HG03378 (cell line): ENCODE measurements around the gene CD300A.
"Not testable (repeated sequence)": the region's sequence is repeated elsewhere in the genome, so short reads cannot be mapped to it uniquely, and the experiment has no call there.

Experiments
- ATAC-seq: cut with Tn5 transposase; IDR thresholded peaks from one replicate; pipeline ENCODE4 v1.9.1; 2021; ENCODE audit warnings: mild to moderate bottlenecking, moderate library complexity; ENCODE audit not compliant: unreplicated experiment

The CD300A gene

GRCh38 chr17:74516561-74517328, 50.3 kb downstream of the CD300A start:
- no peak for ATAC-seq

GRCh38 chr17:74518413-74518981, 52.1 kb downstream of the CD300A start:
- ATAC-seq: not testable (repeated sequence)

DNA sequence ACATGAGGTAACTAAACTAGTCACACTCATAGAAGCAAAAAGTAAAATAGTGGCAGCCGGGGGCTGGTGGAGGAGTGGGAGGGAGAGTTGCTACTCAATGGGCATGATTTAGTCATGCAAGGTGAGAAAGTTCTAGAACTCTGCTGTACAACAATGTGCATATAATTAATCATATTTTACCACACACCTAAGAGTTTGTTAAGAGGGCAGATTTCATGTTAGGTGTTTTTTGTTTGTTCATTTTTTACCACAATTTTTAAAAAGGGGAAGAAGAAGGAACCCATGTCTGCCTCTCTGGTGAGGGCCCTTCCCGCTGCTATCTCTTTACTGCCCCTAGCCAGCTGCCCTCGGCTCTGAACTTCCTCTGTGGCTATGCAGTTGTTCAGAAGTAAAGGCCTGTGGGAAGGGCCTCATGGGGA, 53.6 kb downstream of the CD300A start:
- no peak for ATAC-seq

DNA sequence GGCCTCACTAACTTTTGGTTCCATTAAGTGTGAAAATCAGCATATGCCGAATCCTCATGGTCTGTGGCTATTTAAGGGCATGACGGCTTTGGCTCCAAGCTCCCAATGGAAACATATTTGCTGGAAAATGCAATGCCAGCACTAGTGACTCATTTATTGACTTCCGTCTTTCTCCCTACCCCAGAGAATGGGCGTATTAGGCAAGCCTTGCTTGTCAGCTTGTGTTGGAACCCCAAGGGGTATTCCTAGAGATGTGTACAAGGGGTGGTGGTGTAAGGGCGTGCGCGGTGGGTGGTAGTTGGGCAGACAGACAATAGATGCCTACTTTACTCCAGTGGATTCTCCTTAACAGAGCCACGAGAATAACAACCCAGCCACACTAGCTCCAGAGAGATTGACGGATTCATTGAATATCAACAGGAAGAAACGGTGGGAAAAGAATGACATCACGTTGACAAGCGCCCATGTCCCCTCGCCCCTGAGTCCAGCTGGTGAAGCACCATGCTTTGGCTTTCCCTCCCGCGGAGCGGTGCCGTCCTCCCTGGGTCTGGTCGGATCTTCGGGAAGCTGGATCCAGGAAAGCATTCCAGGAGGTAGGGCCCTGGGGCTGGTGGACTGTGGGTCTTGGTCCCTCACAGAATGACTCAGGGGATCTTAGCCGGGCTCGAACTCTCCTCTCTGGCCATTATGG, 54.5 kb downstream of the CD300A start:
- no peak for ATAC-seq

GRCh38 chr17:74521701-74522201, 55.3 kb downstream of the CD300A start:
- no peak for ATAC-seq

DNA sequence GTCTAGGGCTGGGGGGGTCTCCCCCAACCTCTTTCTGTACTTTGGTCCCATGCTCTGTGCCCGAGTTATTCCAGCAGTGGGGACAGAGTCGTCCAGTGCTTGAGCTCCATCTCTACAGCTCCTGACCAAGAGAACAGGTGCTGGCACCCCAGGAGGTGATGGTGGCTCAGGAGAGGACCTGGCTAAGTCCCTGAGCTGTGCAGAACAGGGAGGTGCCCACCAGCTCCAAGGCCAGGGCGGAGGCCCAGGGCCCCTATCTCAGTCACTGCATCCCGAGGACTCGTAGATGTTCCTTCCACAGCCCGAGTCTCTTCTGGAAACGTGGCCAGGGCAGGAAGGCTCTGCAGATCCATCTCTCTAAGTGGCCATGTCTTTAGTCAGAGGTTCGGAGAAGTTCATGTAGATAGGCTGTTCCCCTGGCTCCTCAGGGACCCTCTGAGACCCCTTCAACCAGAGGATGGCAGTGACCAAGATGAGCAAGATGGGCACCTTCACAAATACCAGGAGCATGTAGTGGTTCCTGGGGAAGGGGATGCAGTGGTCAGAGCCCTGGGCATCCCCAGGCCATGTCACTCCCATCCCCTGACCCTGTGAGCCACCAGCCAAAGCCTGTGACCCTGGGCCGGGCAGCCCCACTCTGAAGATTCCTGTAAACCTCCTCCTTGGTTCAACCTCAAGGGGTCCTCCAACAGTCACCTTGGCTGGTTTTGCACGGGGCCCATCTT, 56.1 kb downstream of the CD300A start:
- no peak for ATAC-seq

DNA sequence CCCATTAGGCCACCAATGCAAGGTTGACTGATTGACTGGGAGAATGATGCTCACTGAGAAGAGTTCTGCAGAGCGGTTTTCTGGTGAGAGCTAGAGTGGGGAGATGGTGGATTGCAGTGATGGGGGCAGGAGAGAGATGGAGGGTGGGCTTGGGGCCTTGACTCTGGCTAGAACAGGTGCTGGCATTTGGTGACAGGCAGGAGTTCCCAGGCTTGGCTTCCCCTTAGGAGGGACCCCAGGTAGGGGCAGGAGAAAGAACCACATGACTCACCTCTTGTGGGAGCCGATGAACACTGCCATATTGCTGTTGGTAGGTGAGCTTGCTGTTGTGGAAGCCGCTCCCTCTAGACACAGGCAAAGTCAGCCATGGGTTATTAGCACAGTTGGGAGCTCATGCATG, 56.9 kb downstream of the CD300A start:
- ATAC-seq: no peak

- ATAC-seq: no peak
Observed at GRCh38 chr17:74524653-74525464, 58.4 kb downstream of the CD300A start.

DNA sequence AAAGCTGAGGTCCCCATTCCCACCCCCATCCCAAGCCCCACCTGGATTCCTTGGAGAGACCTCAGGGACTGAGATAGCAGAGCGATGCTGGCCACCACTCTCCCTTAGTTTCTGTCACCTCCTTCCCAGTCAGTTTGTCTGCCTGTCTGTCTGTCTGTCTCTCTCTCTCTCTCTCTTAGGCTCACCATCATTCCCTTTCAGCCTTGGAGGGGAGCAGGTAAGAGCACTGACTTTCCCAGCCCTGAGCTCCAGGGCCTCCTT, 59.0 kb downstream of the CD300A start:
- no peak for ATAC-seq

DNA sequence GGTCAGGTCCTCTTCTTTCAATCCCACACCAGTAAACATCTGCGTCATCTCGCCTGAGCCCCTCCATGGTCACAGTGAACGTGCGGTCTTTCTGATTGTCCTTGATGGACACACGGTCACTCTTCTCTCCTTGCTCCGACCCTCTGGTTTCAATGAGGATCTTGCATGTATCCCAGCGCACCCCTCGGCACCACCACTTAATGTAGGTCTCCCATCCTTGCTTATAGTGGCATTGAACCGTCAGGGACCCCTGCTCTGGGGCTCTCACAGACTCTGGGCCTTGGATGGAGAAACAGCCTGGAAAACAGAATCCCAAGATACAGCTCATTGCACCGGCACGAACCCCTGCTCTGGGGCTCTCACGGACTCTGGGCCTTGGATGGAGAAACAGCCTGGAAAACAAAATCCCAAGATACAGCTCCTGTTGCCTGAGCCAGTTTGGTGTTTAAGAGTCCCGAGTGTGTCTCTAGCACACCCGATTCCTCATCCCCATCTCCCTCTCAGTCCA, 59.4 kb downstream of the CD300A start:
- ATAC-seq: no peak

DNA sequence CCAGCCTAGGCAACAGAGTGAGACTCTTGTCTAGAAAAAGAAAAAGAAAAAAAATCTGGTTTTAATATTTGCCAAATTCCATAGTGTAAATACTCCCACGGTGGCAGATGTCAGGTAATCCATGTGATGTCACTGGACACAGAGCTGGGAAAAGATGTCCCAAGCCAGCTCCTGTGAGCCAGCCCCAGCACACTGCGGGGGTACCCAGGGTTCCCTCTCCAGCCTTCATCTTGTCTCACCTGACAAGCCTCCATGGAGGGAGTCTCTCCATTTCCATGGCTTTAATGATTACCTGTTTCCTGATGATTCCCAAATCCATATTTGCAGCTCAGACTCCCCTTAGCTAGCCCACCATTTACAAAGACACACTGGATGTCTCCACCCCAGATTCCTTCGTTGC, 60.2 kb downstream of the CD300A start:
- ATAC-seq: no peak

DNA sequence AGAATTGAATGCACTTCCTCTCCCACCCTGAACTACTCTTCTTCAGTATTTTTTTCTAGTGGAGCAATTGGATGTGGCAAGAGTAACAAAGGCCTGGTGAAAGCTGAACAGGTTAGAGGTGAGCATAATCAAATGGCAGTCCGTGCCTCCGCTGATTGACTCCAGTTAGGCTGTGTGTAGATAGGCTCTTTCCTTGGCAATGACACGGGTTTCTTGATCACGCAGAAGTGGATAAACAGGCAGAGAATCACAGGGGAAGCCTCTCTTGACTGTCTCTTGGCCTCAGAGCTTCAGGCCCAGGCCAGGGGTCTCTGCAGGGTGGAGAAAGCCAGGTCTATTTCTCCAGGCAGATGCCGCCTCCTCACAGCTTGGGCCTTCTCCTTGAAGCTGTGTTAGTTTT, 60.6 kb downstream of the CD300A start:
- ATAC-seq: no peak

DNA sequence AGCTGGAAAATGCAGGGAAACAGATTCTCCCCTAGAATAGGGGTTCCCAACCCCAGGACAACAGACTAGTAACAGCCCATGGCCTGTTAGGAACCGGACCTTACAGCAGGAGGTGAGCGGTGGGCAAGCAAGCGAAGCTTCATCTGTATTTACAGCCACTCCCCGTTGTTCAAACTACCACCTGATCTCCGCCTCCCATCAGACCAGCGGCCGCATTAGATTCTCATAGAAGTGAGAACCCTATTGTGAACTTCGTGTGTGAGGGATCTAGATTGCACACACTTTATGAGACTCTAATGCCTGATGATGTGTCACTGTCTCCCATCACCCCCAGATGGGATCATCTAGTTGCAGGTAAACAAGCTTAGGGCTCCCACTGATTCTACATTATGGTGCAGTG, 61.3 kb downstream of the CD300A start:
- no peak for ATAC-seq

GRCh38 chr17:74528491-74529199, 62.2 kb downstream of the CD300A start:
- peak; percentile 91 for ATAC-seq

DNA sequence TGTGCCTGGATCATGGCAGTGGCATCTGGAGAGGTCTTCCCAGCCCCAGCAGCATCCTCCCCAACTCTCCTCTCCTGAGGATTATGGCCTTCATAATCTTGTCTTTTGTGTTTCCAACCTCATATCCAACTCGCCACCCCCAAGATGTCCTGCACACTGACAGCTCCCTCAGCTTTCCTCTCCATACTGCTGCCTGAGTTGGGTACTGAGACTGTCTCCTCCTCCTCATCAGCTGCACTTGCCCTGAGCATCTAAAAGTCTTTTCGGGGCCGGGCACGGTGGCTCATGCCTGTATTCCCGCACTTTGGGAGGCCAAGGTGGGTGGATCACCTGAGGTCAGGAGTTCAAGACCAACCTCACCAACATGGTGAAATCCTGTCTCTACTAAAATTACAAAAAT, 62.8 kb downstream of the CD300A start:
- ATAC-seq: no peak

DNA sequence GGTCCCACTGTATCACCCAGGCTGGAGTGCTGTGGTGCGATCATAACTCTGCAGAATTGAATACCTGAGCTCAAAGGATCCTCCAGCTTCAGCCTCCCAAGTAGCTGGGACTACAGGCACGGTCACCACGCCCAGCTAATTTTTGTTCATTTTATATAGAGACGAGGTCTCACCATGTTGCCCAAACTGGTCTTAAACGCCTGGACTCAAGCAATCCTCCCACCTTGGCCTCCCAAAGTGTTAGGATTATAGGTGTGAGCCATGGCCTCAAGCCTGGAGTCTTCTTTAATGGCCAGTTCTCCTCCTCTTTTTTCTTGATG, 64.4 kb downstream of the CD300A start:
- no peak for ATAC-seq

GRCh38 chr17:74531231-74531761, 64.9 kb downstream of the CD300A start, which contains the start of gene CD300LB:
CD300LB (minus strand) TSS chr17:74531475; CDS start chr17:74531350, 125 bp downstream.
- no peak for ATAC-seq

DNA sequence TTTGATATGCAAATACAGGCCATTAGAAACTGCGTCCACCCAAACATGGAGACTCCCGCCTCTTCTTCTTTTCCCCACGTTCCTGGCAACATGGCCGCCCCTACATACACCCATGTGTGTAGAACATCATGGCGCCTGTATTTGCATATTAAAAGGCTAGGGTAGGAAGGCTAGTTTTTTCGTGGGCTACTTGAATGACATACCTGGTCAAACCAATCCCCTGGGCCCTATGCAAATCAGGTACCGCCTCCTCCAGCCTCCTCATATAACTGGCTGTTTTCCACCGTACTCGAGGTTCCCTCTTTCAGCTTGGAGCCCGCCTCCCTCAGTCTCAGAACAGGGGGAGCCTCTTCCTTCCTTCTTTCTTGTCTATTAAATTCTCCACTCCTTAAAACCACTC, 65.7 kb downstream of the CD300A start:
- ATAC-seq: no peak
